ENCODE data around the gene KCNC4. TPM values are rescaled to one million over a fixed set of nuclear protein-coding genes. Genes with fewer than 3 reads are reported as not detected.

KCNC4 gene
- polyA plus RNA-seq, 1 donor from 2014 or later = 0.57 TPM

DNA sequence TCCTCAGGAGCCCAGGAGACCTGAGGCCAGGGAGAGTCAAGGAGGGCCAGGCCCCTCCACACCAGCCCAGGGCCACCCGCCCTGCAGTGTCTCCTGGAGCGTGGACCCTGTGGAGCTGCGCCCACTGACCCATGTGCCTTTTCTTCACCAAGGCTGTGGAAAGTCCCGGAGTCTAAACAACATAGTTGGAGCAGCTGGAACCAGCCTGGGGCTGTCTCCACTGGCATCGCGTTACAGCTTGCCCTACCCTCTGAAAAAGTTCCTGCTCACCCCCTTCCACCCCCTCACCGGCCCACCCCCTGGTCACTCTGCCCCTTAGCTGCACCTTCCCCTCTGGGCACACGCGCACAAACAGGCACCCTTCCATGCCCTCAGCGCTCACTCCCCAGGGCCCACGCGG, 18.3 kb downstream of the KCNC4 start:
- Histone ChIP-seq H3K79me2 (replicated peaks; ENCODE audit: insufficient read depth, low read length) (no peaks in the 10 kb centered on the region), H4K20me1 (ENCODE audit: insufficient read depth) (no peaks in the 10 kb centered on the region), H3K36me3 (ENCODE audit: insufficient read depth, low read length) (no peaks in the 10 kb centered on the region), H3K9ac (ENCODE audit: low read length) (no peak overlapping the region), H3K9me2 (ENCODE audit: insufficient read depth, low read length) (no peaks in the 10 kb centered on the region), H3K27me3 (ENCODE audit: insufficient read depth, low read depth, low read length) (no peaks in the 10 kb centered on the region), H3K9me3 (ENCODE audit: low read length) (no peaks in the 10 kb centered on the region), H3K4me3 (ENCODE audit: low read length) (no peak overlapping the region), H3K4me2 (ENCODE audit: low read length) (no peak overlapping the region), H3F3A (ENCODE audit: insufficient read depth, low read length, poor library complexity, severe bottlenecking) (no peaks in the 10 kb centered on the region), H3K27ac (ENCODE audit: low read length) (no peak overlapping the region), H2AFZ (ENCODE audit: low read depth, low read length) (no peak overlapping the region)
- TF ChIP-seq TAF1 (IDR thresholded peaks at IDR 0.05; ENCODE audit: low read depth) (no peak), EZH2 (IDR thresholded peaks at IDR 0.05; ENCODE audit: borderline replicate concordance, insufficient read depth, low read length, poor library complexity, severe bottlenecking) (no peak), SMC3 (conservative IDR thresholded peaks at IDR 0.05; ENCODE audit: poor library complexity) (no peak), MXI1 (conservative IDR thresholded peaks at IDR 0.05; ENCODE audit: poor library complexity, severe bottlenecking) (no peak), RAD21 (conservative IDR thresholded peaks at IDR 0.05) (no peak), EP300 (conservative IDR thresholded peaks at IDR 0.05; ENCODE audit: poor library complexity, severe bottlenecking) (no peak), POLR2AphosphoS5 (IDR thresholded peaks at IDR 0.05) (no peak)
- TF ChIP-seq, protein P1, sequence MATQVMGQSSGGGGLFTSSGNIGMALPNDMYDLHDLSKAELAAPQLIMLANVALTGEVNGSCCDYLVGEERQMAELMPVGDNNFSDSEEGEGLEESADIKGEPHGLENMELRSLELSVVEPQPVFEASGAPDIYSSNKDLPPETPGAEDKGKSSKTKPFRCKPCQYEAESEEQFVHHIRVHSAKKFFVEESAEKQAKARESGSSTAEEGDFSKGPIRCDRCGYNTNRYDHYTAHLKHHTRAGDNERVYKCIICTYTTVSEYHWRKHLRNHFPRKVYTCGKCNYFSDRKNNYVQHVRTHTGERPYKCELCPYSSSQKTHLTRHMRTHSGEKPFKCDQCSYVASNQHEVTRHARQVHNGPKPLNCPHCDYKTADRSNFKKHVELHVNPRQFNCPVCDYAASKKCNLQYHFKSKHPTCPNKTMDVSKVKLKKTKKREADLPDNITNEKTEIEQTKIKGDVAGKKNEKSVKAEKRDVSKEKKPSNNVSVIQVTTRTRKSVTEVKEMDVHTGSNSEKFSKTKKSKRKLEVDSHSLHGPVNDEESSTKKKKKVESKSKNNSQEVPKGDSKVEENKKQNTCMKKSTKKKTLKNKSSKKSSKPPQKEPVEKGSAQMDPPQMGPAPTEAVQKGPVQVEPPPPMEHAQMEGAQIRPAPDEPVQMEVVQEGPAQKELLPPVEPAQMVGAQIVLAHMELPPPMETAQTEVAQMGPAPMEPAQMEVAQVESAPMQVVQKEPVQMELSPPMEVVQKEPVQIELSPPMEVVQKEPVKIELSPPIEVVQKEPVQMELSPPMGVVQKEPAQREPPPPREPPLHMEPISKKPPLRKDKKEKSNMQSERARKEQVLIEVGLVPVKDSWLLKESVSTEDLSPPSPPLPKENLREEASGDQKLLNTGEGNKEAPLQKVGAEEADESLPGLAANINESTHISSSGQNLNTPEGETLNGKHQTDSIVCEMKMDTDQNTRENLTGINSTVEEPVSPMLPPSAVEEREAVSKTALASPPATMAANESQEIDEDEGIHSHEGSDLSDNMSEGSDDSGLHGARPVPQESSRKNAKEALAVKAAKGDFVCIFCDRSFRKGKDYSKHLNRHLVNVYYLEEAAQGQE (IDR thresholded peaks at IDR 0.05; ENCODE audit: borderline replicate concordance) = no peak
- TF ChIP-seq, protein P2, sequence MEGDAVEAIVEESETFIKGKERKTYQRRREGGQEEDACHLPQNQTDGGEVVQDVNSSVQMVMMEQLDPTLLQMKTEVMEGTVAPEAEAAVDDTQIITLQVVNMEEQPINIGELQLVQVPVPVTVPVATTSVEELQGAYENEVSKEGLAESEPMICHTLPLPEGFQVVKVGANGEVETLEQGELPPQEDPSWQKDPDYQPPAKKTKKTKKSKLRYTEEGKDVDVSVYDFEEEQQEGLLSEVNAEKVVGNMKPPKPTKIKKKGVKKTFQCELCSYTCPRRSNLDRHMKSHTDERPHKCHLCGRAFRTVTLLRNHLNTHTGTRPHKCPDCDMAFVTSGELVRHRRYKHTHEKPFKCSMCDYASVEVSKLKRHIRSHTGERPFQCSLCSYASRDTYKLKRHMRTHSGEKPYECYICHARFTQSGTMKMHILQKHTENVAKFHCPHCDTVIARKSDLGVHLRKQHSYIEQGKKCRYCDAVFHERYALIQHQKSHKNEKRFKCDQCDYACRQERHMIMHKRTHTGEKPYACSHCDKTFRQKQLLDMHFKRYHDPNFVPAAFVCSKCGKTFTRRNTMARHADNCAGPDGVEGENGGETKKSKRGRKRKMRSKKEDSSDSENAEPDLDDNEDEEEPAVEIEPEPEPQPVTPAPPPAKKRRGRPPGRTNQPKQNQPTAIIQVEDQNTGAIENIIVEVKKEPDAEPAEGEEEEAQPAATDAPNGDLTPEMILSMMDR (IDR thresholded peaks at IDR 0.05; ENCODE audit: poor library complexity, severe bottlenecking) = no peak

DNA sequence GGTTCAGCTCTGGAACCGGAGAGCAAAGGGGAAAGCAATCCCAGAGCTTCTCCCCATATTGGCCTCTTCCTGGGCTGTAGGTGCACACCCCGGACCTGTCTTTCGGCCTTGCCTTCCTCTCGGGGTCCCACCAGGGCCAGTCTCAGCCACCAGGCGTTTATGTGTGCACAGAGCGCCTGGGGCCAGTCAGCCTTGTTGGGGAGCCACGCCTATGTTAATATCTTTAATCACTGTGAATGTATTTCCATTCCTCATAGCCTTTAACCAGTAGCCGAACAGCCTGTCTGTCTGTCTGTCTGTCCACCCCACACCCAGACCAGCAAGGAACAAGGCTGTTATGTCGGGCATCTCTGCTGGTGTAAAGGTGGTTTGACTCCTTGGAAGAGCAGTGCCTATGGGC, 18.8 kb downstream of the KCNC4 start:
- Histone ChIP-seq H3K79me2 (replicated peaks; ENCODE audit: insufficient read depth, low read length) (no peaks in the 10 kb centered on the region), H3K4me2 (ENCODE audit: low read length) (no peak overlapping the region), H3K9me2 (ENCODE audit: insufficient read depth, low read length) (no peaks in the 10 kb centered on the region), H2AFZ (ENCODE audit: low read depth, low read length) (no peak overlapping the region), H3F3A (ENCODE audit: insufficient read depth, low read length, poor library complexity, severe bottlenecking) (no peaks in the 10 kb centered on the region), H3K27me3 (ENCODE audit: insufficient read depth, low read depth, low read length) (no peaks in the 10 kb centered on the region), H3K4me3 (ENCODE audit: low read length) (no peak overlapping the region), H3K9me3 (ENCODE audit: low read length) (no peaks in the 10 kb centered on the region), H3K9ac (ENCODE audit: low read length) (no peak overlapping the region), H4K20me1 (ENCODE audit: insufficient read depth) (no peaks in the 10 kb centered on the region), H3K27ac (ENCODE audit: low read length) (no peak overlapping the region), H3K36me3 (ENCODE audit: insufficient read depth, low read length) (no peaks in the 10 kb centered on the region)
- TF ChIP-seq SMC3 (conservative IDR thresholded peaks at IDR 0.05; ENCODE audit: poor library complexity) (no peak), EZH2 (IDR thresholded peaks at IDR 0.05; ENCODE audit: borderline replicate concordance, insufficient read depth, low read length, poor library complexity, severe bottlenecking) (no peak), EP300 (conservative IDR thresholded peaks at IDR 0.05; ENCODE audit: poor library complexity, severe bottlenecking) (no peak), RAD21 (conservative IDR thresholded peaks at IDR 0.05) (no peak), MXI1 (conservative IDR thresholded peaks at IDR 0.05; ENCODE audit: poor library complexity, severe bottlenecking) (no peak), POLR2AphosphoS5 (IDR thresholded peaks at IDR 0.05) (no peak), TAF1 (IDR thresholded peaks at IDR 0.05; ENCODE audit: low read depth) (no peak)
- TF ChIP-seq, protein P2 (IDR thresholded peaks at IDR 0.05; ENCODE audit: poor library complexity, severe bottlenecking) = no peak
- TF ChIP-seq, protein P1 (IDR thresholded peaks at IDR 0.05; ENCODE audit: borderline replicate concordance) = no peak
